Mesothelial cell of epicardium (in vitro differentiated cells): Measurements from ENCODE around the gene MAST4. TPM values are rescaled to one million over a fixed set of nuclear protein-coding genes. Genes with fewer than 3 reads are reported as not detected.

Experiments used
- DNase-seq, 2 experiments: peaks; one replicate each; pipeline ENCODE4 v3.0.0; 2021; ENCODE audit warnings: low spot score in 2 of 2; ENCODE audit not compliant: unreplicated experiment in 2 of 2
- H3K27ac Mint-ChIP-seq: 2 replicates; pipeline ENCODE4 v1.8.0; 2021; ENCODE audit warnings: mixed read lengths
- H3K27me3 Mint-ChIP-seq: 2 replicates; pipeline ENCODE4 v1.8.0; 2021; ENCODE audit warnings: low read depth, mixed read lengths
- H3K36me3 Mint-ChIP-seq: 2 replicates; pipeline ENCODE4 v1.8.0; 2021; ENCODE audit warnings: mixed read lengths
- H3K4me1 Mint-ChIP-seq: 2 replicates; pipeline ENCODE4 v1.8.0; 2021; ENCODE audit warnings: mixed read lengths
- H3K4me3 Mint-ChIP-seq: 2 replicates; pipeline ENCODE4 v1.8.0; 2021; ENCODE audit warnings: mild to moderate bottlenecking, moderate library complexity, mixed read lengths
- H3K9me3 Mint-ChIP-seq: 2 replicates; pipeline ENCODE4 v1.8.0; 2021; ENCODE audit warnings: mixed read lengths
- total RNA-seq: library from RNA; stranded (reverse); gene quantifications from 3 replicates; pipeline ENCODE4 v1.2.1, GENCODE V29; 2021
- TF ChIP-seq, protein P1 (sequence below): fragments of 200-600 bp; sonication (generic); IDR thresholded peaks from one replicate; pipeline ENCODE4 v1.5.0; 2021; ENCODE audit warnings: antibody characterized with exemption; ENCODE audit not compliant: unreplicated experiment

MAST4 gene
- total RNA-seq, 1 donor from 2014 or later, result 29.8 TPM

DNA sequence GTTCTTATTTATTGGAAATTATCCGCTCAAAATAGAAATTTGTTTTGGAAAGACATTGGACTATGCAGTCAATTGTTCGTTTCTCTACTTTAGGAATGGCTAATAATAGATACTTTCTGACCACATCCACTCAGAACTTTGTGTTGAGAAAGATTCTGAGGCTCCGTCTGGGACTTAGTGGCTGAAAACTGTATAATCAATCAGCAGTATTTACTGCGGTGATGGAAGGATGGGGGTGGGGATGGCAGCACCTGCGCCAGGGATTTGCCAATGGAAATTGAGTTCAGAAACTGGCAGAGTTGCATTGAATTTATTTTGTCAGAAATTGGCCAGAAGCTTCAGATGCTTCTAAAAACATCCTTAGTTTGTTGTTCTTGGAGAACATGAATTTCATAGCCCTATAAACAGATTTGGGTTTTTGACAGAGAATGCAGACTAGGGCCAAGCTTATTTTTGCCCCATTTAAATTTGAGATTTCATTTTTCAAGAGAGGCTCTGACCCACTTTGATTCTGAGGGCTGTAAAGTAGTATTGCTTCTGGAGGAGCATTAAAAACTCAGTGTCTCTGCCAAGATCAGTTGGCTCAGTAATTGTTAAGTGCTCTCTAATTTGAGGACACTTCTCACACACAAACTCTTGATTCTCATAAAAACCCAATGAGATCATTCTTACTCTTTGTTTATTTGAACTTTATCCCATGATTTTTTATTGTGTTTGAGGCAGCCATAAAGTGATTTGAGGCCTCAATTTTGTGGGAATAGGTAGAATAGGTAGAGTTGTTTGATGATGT lies 385.3 kb downstream of the MAST4 start:
- H3K9me3 Mint-ChIP-seq, result no peaks in the 10 kb centered on the region
- H3K4me1 Mint-ChIP-seq, result no peaks in the 10 kb centered on the region
- no peak overlapping the region for H3K4me3 Mint-ChIP-seq
- no peak overlapping the region for H3K27ac Mint-ChIP-seq
- TF ChIP-seq, protein P1, sequence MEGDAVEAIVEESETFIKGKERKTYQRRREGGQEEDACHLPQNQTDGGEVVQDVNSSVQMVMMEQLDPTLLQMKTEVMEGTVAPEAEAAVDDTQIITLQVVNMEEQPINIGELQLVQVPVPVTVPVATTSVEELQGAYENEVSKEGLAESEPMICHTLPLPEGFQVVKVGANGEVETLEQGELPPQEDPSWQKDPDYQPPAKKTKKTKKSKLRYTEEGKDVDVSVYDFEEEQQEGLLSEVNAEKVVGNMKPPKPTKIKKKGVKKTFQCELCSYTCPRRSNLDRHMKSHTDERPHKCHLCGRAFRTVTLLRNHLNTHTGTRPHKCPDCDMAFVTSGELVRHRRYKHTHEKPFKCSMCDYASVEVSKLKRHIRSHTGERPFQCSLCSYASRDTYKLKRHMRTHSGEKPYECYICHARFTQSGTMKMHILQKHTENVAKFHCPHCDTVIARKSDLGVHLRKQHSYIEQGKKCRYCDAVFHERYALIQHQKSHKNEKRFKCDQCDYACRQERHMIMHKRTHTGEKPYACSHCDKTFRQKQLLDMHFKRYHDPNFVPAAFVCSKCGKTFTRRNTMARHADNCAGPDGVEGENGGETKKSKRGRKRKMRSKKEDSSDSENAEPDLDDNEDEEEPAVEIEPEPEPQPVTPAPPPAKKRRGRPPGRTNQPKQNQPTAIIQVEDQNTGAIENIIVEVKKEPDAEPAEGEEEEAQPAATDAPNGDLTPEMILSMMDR, result no peak
- no peaks in the 10 kb centered on the region for H3K27me3 Mint-ChIP-seq
- no peak for DNase-seq
- no peaks in the 10 kb centered on the region for H3K36me3 Mint-ChIP-seq

DNA sequence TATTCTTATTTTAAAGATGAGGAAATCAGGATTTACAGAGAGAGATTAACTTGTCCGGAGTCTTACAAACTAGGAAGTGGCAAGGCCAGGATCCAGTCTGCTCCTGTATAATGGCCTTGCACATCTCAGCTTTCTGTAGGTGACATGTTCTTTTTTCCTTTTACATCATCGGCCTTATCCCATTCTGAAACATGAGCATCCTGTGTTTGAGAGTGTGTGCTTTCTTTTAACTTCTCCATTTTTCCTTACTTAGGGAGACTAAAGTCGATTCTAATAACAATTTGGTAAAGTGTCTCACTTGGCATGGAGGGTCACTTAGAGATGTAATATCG lies 385.8 kb downstream of the MAST4 start:
- Mint-ChIP-seq H3K36me3 (no peaks in the 10 kb centered on the region), H3K9me3 (no peaks in the 10 kb centered on the region), H3K27me3 (no peaks in the 10 kb centered on the region), H3K4me3 (no peak overlapping the region), H3K27ac (no peak overlapping the region), H3K4me1 (no peaks in the 10 kb centered on the region)
- DNase-seq, result no peak
- TF ChIP-seq, protein P1, result no peak

DNA sequence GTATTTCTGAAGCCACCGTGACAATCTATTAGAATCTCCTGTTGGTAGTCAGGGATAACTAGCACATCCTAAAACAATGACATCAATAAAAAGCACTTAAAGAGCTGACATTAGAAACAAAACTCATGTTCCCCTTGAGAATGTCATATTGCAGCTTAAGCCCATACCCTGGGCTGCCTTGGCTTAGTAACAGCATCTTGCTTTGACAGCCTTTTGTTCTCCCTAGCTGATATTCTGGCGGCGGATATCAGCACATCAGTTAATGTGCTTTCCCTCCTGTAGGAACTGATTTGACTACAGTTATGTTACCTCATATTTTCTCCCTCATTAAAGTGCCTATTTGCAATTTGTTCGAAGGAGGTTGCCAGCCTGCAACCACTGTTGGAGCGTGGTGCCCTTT lies 386.3 kb downstream of the MAST4 start:
- H3K4me3 Mint-ChIP-seq, result no peak overlapping the region
- H3K27ac Mint-ChIP-seq, result no peak overlapping the region
- H3K36me3 Mint-ChIP-seq, result no peaks in the 10 kb centered on the region
- H3K27me3 Mint-ChIP-seq, result no peaks in the 10 kb centered on the region
- TF ChIP-seq, protein P1, result no peak
- no peak for DNase-seq
- no peaks in the 10 kb centered on the region for H3K9me3 Mint-ChIP-seq
- no peaks in the 10 kb centered on the region for H3K4me1 Mint-ChIP-seq

DNA sequence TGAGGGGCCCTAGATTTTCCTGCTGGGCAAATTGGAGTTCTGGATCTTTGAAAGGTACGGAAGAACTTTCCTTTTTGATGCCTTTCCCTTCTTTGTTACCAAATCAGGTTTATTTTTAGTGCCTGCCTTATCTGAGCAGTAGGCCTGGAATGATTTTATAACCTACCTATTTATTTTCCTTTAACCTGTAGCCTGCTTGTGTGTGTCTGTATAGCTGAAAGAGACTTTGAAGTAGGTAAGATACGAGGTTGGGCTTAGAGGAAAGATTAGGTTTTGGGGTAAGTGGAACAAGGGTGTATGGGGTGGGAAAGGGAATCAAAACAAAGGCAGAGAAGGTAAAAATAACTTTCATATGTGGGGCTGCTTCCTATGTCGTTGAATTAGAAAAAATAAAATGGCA lies 389.2 kb downstream of the MAST4 start:
- H3K4me3 Mint-ChIP-seq, result no peak overlapping the region
- H3K9me3 Mint-ChIP-seq, result no peaks in the 10 kb centered on the region
- H3K36me3 Mint-ChIP-seq, result no peaks in the 10 kb centered on the region
- H3K27ac Mint-ChIP-seq, result no peak overlapping the region
- no peaks in the 10 kb centered on the region for H3K27me3 Mint-ChIP-seq
- H3K4me1 Mint-ChIP-seq, result peaks cover 13% of the 10 kb centered on the region
- no peak for DNase-seq
- TF ChIP-seq, protein P1, result no peak

DNA sequence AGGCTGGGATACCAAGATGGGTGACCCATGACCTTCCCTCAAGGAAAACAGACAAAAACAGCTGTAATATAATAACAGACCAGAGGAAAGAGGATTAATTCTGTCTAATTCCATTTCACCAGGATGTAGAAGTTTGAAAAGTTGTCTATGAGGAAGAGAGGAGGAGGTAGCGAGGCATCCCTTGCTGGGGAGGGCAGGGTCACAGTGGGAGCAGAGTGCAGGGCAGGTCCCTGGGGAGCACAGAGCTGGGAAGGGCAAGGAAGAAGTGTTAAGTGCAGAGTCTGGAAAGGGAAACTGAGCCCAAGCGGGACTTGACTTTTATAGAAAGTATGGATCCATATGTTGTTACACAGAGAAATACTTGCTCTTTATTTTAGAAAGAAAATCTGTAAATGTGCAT lies 389.8 kb downstream of the MAST4 start:
- Mint-ChIP-seq H3K27me3 (no peaks in the 10 kb centered on the region), H3K27ac (no peak overlapping the region), H3K36me3 (no peaks in the 10 kb centered on the region), H3K9me3 (no peaks in the 10 kb centered on the region), H3K4me3 (no peak overlapping the region), H3K4me1 (peaks cover 13% of the 10 kb centered on the region)
- TF ChIP-seq, protein P1, result no peak
- no peak for DNase-seq
